GOT3 (cell line): ENCODE results near the gene FNDC11.

ENCODE experiments used
- DNase-seq: peaks from one replicate; lab custom pipeline; 2025; ENCODE audit warnings: mixed read lengths; lab: John Stamatoyannopoulos, UW

Gene FNDC11

DNA sequence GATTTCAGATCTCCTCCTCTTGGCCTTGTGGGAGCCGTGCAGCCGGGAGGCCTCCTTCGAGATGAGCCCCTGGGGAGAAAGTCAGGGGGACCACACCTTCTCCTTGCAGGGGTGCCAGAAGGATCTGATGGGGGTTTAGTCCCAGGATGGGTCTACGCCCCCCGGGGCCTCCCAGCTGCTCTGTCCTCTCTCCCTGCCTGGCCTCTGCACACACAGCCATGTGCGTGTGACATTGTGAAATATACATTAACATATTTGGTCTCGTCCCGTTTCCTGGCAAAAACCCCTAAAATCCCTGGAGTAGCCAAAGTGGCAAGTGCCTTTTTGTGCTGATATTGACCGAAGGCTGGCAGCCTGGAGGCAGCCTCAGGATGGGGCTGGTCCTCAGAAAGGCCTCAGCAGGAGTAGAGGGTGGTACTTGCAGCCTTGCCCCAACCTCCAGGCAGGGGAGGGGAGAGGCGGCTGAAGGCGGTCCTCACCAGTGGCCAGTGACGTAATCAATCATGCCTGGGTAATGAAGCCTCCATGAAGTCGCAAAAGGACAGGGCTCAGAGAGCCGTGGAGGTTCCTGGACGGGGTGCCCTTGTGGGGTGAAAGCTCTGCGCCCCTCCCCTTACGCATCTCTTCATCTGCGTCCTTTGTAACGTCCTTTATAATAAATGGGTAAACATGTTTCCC lies 25.2 kb downstream of the FNDC11 start:
- no peak for DNase-seq

DNA sequence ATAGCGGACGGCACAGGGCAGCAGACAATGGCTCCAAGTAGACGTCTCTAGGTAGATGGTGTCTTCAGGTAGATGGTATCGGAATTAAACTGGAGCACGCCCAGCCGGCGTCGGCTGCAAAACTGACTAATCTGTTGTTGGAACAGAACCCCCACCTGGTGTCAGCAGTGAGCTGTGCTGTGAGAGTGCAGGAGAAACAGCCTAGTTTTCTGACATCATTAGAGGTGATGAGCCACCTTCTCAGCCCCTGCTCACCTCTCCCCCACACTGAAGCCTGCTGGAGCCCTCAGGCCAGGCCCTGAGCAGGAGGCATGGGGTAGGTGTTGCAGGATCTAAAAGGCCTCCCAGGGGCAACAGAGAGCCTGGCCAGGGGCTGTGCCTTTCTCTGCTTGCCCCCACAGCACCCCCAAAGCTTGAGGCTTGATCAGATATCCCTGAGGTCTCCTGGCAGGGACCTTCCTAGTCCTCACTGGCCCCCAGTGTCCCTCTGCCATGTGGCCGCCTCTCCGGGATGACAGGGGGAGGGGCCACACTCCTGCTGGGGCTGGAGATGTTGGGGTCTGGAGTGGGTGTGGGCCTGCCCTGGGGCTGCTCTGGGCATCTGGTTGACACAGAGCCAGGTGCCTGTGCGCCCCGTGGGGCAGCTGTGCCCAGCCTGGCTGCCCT lies 27.0 kb downstream of the FNDC11 start:
- no peak for DNase-seq

DNA sequence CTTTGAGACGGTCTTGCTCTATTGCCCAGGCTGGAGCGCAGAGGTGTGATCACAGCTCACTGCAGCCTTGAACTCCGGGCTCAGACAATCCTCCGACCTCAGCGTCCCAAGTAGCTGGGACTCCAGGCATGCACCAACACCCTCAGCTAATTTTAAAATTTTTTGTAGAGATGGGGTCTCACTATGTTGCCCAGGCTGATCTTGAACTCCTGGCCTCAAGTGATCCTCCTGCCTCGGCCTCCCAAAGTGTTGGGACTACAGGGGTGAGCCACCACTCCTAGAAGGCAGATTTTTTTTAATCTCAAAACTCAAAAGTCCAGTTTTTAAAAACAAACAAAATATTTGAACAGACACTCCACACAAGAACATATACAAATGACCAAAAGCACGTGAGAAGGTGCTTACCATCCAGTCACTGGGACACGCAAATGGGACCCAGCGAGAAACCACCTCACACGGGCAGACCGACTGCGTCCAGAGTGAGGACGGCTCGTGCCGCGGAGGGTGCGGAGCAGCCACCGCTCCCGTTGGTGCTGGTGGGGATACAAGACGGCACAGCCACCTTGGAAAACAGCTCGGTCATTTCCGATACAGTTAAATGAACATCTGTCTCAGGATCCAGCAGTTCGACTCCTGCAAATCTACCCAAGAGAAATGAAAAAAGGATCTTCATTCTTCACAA lies 28.6 kb downstream of the FNDC11 start:
- DNase-seq = no peak

DNA sequence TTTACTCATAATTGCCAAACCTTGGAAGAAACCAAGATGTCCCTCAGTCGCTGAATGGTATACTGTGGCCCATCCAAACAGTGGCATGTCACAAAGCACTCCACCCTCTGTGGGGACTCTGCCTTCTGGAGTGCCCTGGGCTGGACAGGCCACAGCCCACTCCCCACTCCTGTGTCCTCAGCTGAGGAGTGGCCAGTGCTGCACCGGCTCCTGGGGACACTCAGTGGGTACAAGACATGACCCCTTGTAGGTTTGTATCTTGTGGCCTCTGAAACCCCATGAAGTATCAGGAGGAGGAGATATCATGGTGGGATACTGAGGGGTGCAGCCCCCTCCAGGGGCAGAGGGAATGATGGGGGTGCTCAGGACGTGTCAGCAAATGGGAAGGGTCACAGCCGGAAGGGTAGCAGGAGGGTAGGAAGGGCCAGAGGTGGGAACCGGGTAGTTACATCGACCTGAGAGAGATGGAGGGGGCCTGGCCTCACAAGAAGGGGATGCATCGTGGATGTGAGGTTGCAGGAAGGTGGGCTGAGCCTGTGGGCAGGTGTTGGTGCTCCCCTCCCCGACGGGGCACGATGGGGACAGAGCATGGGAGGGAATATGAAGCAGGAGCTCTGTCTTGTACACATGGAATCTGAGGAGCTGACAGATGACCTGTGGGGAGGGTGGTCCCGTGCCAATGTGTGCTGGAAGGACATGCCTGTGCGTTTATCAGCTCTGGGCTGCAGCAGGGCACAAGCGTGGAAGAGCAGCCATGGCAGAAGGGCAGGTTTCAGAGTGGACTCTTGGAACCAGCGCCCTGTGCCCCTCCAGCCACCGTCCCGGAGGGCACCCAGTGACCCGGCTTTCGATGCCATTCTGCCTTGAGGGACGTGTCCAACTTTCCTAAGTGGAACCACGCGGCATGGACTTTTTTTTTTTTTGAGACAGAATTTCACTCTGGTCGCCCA lies 31.9 kb downstream of the FNDC11 start:
- no peak for DNase-seq

DNA sequence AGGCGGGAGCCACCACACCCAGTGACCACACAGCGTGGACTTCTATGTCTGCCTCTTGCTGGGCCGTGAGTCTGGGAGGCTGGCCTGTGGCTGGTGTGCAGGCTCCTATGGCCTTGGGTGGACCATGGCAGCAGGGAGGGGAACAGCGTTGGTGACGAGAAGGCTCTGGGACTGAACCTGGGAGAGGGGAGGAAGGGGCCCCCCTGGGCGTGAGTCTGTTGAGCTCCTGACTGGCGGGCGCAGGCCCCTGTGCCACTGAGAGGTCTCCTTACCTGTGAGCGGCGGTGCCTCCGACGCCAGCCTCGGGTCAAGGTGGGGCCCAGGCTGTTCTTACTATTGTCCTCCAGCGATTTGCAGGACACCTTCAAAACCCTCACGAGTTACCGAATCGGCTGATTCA lies 32.8 kb downstream of the FNDC11 start:
- DNase-seq = no peak

DNA sequence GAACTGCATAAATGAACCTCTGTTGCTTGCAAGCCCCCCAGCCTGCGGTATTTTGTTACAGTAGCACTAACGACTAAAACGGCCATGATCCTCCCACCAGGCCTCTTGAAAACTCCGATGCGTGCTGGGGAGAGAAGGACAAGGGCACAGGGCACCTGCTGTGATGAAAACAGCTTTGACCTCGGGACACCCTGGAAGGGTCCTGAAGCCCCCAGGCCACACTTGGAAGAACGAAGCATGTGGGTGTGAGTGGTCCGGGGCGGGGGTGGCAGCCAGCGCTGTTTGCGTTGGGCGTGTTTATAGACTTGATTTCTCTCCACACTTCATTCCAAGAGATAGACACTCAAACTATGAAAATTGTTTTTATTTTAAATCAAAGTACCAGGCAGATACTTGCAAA lies 33.3 kb downstream of the FNDC11 start:
- no peak for DNase-seq

DNA sequence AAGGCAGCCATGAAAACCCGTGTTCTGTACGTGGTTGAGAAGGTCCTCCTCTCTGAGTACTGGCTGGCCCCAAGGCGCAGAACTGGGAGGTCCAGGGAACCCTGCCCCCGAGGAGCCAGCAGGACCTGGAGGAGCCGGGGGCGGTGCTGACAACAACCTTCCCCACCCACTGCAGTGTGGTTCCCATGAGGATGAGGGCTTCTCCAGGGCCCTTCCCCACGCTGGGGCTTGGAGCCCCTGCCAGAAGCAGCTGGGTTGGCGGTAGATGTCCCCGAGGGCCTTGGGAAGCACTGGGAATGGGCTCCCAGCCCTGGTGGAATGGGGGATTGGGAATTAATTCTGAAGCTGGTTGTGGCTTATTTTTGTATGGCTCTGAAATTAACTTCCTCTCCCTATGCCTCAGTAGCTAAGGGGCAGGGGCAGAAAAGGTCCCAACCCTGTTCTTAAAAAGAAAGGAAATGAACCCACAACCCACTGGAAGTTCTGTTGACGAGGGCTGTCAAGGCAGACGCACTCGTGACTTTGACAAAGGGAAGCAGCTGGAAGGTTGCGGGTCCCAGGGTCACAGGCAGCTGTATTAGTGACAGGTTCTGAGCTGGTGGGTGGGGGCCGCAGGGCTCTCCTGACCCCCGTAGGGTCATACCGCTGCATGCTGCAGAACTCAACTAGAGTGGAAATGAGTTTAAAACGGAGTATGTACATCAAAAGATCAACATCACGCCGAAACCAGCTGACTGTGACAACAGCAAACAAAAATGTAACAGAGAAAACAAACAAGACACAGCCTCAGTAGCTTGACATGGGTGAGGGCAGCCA lies 34.0 kb downstream of the FNDC11 start:
- DNase-seq = no peak

DNA sequence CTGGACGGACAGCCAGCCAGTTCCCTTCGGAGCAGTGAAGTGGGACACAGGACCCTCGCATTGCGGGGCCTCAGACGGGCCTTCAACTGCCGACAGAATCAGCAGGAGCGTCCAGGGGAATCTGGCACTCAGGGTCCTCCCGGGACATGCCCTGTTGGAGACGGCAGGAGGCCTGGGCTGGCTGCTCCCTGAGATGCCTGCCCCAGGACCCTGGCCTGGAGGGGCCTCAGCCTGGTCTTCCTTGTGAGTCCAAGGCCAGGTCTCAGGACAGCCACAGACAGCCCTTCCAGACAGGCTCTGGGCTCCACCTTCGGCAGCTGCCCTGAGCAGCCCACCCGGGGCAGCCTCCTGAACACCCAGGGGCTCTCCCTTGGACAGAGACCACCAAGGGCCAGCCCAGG lies 34.7 kb downstream of the FNDC11 start:
- no peak for DNase-seq

DNA sequence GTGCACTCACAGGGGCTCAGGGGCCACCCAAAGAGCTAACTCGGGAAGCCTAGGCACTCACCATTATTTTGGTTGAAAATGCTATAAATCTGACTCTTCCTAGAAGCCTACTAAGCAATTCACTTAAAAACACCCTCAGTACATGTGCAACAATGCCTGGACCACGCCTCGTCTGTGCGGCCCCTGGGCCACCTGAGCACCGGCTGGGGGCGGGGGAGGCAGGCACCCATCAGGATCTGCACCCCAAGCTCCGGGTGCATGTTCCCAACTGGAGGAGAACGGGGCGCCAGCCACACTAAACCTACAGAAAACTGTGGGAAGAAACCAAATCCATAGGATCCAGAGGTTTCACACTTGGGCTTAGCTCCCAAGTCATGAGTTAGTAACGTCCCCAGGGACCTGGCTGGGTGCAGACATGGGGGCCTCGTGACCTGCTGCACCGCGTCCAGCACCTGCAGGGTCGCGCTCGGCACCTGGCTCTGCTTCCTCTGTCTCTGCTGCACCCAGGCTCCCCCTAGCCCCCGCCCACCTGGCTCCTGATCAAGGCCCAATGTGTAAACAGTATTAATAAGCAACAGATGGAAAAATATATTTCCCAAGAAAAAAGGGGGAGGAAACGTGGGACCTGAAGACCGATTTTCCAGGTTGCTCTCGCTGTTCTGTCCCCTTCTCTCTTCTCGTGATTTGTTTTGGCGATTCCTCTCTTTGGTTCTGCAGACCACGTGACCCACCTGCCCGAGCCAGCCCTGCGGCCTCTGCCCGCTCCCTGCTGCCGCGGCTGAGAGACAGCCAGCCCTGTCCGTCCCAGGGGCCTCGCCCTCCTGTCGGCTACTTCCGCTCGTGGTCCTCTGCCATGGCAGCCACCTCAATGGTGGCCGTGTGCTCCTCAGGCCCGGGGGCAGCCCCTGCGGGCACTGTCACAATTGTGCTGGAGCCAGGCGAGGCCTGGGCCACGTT lies 35.6 kb downstream of the FNDC11 start:
- no peak for DNase-seq

DNA sequence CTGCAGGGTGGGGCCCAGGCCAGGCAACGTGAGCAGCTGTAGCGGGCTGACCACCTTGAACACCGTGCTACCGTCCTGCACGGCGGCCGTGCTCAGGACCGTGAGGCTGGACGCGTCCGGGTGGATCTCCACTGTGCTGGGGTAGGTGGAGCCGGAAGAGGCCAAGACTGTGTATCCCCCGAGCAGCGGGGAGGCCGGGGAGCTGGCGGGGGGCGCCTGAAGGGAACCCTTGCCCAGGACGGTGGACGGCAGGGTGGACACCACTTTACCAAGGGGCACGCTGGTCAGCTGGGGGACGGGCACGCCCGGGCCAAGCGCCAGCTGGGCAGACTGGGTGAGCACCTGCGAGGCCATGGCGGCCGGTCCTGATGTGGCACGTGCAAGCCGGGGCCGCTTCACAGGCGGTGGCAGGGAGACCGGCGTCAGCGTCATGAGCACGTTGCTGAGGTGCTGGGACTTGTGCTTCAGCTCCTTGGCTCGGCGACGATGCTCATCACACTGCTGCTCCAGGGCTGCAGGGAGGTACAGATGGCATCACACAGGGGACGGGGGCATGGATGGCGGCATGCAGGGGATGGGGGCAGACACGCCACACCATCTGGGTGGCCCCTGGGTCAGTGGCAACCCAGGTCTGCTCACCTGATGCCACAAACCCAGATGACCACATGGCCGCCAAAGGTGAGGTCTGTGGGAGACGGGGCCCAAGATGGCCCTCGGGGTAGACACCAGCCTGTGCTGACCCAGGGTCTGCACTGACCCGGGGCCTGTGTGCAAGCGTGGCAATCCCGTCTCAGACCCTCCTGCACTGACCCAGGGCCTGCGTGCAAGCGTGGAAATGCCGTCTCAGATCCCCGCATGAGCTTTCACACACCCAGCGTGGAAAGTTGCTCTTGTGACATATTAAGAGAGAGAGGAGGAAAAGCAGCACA lies 36.5 kb downstream of the FNDC11 start:
- no peak for DNase-seq

- no peak for DNase-seq
Measured at GRCh38 chr20:63591147-63591533, 37.2 kb downstream of the FNDC11 start.

DNA sequence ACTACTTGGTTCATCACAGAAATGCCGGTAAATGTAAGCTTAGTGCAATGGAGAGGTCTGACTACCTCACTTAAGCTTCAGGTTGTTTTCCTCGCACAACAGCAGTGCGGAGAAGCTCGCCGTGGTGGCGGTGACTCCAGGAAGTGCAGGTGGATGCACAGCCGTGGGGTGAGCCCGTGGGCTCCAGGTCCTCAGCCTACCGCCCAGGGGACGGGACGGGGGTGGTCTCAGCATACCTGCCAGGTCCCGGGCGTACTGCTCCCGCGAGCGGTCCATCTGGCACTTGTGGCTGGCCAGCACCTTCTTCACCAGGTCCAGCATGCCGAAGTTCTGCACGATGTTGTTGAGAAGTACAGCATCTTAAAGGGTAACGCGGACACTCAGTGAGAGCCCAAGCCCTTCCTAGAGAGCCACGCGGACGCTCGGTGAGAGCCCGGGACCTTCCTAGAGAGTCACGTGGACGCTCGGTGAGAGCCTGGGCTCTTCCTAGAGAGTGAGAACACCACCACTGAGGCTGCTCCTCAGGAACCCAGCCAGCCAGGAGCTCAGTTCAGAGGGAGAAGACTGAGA lies 37.9 kb downstream of the FNDC11 start:
- DNase-seq = no peak

GRCh38 chr20:63592661-63593060 lies 38.7 kb downstream of the FNDC11 start:
- DNase-seq = no peak

DNA sequence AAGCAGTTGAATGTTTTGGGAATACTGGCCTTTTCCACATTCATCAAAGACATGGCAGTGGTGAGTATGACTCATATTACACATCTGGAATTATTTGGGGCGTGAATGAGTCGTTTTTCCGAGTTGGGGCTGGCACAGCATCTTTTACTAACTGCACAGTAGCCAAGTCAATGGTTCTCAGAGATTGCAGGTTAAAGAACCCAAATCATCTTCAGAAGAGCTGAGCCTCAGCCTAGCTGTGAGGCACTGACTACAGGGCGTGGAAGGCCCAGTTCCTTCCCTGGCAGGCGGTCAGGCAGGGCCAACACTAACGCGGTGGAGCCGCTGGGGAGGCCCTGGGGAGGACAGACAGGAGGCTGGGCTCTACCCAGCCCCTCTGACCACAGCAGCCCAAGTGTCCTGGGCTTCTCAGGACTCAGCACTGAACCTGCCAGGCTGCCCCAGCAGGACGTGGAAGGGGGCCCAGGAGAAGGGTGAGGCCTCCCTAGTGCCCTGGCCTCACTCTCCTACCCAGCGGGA lies 40.1 kb downstream of the FNDC11 start:
- DNase-seq = no peak

DNA sequence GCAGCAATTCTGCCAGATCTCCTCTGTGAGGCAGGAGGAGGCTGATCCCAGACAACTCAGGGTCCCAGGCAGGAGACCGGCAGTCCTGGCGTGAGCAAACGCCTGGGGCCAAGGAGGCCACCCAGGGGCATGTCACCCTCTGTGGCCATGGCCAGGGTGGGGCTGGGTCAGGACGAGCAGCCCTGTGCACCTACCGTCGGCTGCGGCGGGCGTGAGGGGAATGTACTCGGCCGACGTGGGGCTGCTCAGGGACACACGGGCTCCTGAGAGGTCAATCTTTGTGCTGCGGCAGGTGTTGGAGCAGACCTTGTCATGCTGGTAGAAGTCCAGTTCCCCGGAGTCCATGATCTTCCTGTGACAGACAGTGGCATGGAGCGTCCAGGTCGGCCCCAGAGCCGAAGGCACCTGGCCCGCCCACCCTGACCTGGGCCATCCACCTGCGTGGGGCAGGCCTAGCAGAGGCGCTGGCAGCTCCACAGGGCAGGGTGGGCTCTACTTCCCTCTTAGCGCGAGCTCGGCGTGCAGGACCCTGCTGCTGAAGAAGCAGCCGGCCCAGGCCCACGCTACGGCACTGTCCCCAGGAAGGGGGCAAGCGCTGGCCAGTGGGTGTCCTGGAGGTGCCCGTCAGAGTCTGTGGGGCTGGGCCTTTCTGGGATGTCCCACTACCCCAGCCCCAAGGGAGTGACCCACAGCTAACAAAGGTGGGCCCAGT lies 41.6 kb downstream of the FNDC11 start:
- DNase-seq = no peak

- no peak for DNase-seq
Measured at GRCh38 chr20:63596423-63596822, 42.5 kb downstream of the FNDC11 start.

DNA sequence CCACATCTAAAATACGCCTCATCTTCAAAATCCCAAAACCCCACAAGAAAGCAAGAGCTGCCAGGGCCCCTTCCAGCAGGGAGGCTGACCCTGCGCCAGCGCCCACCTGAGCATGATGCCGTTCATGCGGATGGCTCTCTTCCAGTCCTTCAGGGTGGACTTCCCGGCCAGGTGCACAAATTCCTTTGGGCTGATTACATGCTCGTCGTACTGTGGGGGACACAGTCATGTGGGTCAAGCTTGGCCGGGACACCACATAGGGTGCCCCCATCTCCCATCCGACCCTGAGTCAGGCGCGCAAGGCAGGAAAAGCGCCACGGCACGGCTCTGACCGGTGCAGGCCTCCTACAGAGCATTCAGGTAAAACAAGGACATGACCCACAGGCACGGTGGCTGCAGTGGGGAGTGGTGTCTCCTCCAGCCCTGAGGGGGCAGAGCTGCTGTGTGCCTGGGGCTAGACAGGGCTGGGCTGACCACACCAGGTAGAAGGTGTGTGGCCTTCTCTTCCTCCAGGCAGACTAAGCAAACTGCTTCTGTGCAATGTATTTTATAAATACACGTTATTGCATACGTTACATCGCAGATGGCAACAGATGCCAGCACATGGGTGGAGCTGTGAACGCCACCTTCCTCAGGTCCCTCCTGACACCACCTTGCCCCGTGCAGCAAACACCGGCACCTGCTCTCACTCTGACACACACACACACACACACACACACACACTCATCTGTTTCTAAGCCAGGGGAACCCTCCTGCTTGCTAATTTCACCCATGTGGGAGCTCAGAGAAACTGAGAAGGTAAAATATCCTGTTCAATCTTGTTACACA lies 43.9 kb downstream of the FNDC11 start:
- DNase-seq = no peak
